EL (cell line): ENCODE measurements around the gene RENBP.

ENCODE experiments used
- DNase-seq: peaks from one replicate; pipeline ENCODE4 v3.0.0-alpha.2; 2016

The RENBP gene

GRCh38 chrX:153911798-153912197 lies 32.6 kb downstream of the RENBP start:
- no peak for DNase-seq

GRCh38 chrX:153910446-153910845 lies 34.0 kb downstream of the RENBP start:
- no peak for DNase-seq

GRCh38 chrX:153909980-153910360 lies 34.5 kb downstream of the RENBP start:
- DNase-seq: no peak

DNA sequence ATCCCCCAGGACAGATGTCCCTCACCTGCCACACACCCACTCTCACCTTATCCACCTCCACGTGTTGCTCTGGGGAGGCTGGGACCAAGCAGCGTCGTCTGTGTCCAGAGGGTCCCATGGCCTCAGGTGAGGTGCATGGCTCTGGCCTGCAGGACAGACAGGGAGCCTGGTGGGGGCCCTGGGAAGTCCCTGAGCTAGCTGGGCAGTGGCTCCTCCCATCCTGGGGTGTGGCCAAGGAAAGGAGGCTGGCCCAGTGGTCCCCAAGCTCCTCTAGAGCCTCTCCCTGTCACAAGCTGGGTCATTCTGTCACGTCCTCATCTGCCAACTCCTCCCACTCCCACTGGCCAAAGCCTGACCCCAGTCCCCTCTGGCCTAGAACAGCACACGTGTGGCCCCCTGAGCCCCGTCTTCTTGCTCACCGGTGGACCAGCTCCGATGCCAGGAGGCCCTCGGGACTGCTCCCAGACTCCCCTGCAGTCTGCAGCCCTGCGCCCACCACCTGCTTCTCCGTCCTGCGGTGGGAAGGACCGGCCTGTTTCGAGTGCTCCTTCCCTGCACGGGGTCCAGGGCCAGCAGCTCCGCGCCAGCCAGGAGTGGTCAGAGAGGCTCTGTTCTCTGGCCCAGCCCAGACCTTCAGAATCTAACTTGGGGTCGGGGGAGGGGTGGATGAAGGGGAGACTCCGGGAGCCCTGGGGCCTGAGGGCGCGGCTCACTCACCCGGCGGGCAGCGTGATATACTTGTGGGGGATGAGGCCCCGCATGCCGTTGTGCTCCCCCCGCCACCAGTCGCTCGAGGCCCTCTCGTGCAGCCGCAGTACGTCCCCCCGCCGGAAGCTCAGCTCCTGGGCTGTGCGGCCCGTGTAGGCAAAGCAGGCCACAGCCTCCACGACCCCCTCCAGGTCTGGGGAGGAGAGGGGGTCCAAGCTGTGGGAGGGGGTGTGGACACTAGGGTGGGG lies 35.1 kb downstream of the RENBP start:
- no peak for DNase-seq

DNA sequence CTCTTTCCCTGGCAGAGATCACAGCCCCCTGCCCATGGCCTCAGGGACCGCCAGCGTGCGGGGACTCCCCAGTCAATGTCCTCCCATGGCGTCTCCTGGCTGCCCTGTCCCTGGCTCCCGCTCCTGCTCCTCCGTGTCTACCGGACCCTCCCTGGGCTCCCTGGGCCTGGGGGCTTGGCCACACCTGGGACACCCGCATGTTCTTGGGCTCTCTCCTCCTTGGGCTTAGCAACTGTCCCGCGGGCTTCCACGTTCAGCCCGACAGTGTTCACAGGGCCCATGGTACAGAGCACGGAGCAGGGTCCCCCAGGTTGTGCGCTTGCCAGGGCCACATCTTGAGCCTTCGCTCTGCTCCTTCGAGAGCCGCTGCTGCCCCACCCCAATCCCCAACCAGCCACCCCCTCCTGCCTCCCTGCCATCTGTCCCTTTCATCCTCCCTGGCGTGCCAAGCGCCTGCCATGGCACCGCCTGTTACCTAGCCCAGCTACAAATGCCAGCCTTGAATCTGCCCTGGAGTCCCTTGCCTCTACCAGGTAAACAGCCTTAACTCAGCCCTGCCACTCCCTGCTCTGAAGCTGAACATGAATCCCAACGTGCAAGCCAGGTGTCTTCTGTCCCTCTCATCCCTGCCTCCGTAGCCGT lies 36.1 kb downstream of the RENBP start:
- no peak for DNase-seq

DNA sequence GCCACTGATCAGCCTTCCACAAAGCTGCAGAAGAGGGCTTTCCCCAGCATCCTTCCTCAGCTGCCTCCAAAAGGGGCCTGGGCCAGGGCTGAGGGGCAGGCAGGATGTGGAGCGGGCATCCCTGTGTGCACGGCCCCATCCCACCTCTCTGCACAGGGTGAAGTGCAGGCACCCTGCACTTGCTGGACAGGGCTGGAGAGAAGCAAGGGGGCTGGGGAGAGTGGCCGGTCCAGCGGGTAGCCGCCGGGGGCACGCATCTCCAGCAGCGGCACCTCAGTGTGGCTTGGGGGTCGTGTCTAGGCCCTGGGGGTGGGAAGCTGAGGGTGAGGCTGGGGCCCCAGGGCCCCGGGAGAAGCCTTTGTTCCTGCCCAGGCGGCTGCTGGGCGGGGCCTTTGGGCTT lies 37.0 kb downstream of the RENBP start:
- DNase-seq: no peak

- no peak for DNase-seq
Measured at GRCh38 chrX:153906126-153906917, 38.1 kb downstream of the RENBP start.

DNA sequence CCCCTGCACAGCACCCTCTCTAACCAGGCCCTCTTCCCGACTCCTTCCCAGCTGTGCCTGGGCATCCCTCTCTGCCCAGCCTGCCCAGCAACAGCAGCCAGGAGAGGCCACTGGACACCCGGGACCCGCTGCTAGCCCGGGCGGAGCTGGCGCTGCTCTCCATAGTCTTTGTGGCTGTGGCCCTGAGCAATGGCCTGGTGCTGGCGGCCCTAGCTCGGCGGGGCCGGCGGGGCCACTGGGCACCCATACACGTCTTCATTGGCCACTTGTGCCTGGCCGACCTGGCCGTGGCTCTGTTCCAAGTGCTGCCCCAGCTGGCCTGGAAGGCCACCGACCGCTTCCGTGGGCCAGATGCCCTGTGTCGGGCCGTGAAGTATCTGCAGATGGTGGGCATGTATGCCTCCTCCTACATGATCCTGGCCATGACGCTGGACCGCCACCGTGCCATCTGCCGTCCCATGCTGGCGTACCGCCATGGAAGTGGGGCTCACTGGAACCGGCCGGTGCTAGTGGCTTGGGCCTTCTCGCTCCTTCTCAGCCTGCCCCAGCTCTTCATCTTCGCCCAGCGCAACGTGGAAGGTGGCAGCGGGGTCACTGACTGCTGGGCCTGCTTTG lies 38.9 kb downstream of the RENBP start:
- DNase-seq: no peak

GRCh38 chrX:153903991-153904957 lies 40.2 kb downstream of the RENBP start, which contains the start of gene AVPR2:
Gene AVPR2 (plus strand): TSS chrX:153904673. CDS start chrX:153905146, 473 bp downstream.
- DNase-seq: no peak

GRCh38 chrX:153903238-153903980 lies 41.0 kb downstream of the RENBP start:
- no peak for DNase-seq

- DNase-seq: peak; percentile 54
Measured at GRCh38 chrX:153902385-153902784, 42.1 kb downstream of the RENBP start.

- no peak for DNase-seq
Measured at GRCh38 chrX:153901753-153902140, 42.7 kb downstream of the RENBP start.

DNA sequence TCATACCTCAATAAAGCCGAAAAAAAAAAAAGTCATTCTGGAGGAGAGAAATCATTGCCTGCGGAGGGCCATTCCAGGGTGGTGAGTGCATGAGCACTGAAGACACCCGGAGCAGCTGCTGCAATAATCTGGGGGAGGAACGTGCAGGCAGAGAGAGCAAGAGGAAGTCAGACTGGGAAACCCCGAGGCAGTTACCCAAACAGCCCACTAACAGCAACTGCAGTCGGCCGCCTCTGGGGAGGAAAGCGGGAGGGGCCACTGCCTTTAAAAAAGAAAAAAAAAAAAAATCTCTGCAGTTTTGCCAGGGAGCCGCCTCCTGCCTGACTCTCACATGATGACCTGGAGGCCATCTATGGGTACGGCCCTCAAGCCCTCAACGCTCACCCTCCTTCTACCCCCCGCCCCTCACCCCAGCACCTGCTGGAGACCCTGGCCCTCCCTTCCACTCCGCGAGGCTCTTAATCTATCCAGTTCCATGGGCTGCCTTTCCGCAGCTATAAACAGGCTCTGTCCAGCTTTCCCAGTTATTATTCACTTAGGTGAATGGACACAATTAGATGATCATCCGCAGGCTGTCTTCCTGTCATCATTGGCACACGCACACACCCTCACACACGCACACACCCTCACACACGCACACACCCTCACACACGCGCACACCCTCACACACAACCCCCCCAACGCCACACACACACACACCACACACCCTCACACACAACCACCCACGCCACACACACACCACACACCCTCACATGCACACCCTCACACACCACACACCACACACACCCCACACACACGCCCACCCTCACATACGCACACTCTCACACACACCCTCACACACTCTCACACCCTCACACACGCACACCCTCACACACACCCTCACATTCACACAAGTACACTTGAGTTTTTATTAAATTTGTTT lies 43.4 kb downstream of the RENBP start:
- DNase-seq: peak; percentile 93

GRCh38 chrX:153897899-153898298 lies 46.5 kb downstream of the RENBP start:
- no peak for DNase-seq

- DNase-seq: no peak
Measured at GRCh38 chrX:153889123-153889522, 55.3 kb downstream of the RENBP start.

GRCh38 chrX:153888344-153888743 lies 56.1 kb downstream of the RENBP start:
- DNase-seq: no peak

GRCh38 chrX:153887385-153887784 lies 57.1 kb downstream of the RENBP start:
- DNase-seq: no peak

DNA sequence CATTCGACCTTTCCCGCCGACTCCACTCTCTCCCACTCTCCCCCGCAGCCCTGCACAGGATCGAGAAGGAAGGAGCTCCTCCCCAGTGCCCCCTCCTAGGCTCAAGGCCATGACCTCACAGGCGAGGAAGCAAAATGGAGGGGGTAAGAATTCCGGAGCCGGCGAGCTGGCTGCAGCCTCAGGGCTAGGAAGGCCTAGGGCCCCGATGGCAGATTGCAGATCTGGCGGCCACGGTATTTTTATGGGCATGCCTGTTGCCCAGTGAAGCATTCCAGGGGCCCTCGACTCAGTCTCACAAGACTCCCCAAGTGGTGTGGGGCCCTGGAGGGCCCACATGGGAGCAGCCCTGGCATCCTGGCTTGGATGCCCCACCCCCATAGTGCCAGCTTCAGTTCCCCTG lies 57.5 kb downstream of the RENBP start:
- DNase-seq: peak; percentile 72
